ENCODE data around the gene NLGN4X. TPM values are rescaled to one million over a fixed set of nuclear protein-coding genes. Genes with fewer than 3 reads are reported as not detected.

Gene NLGN4X
- total RNA-seq, 1 donor = not detected

DNA sequence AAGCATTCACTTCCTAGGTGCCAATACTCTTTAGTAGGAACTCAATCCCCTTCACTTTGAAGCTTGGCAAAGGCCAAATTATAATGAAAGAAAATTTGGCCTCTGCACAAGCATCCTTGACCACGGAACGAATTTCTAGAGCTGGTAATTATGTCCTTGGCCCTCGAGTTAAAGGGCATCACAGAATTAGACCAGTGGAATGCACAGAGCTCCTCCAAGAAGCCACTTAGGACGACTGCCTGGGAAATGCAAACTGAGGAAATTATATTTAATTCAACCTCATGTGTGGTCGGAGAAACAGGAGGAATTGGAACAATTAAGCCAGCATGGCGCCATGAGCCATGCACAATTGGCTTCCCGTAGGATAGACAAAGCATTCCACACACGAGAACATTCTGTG lies 59.3 kb downstream of the NLGN4X start:
- no peak overlapping the region for H3K4me3 ChIP-seq (ENCODE audit: low read depth, low read length)
- TF ChIP-seq, protein P1, sequence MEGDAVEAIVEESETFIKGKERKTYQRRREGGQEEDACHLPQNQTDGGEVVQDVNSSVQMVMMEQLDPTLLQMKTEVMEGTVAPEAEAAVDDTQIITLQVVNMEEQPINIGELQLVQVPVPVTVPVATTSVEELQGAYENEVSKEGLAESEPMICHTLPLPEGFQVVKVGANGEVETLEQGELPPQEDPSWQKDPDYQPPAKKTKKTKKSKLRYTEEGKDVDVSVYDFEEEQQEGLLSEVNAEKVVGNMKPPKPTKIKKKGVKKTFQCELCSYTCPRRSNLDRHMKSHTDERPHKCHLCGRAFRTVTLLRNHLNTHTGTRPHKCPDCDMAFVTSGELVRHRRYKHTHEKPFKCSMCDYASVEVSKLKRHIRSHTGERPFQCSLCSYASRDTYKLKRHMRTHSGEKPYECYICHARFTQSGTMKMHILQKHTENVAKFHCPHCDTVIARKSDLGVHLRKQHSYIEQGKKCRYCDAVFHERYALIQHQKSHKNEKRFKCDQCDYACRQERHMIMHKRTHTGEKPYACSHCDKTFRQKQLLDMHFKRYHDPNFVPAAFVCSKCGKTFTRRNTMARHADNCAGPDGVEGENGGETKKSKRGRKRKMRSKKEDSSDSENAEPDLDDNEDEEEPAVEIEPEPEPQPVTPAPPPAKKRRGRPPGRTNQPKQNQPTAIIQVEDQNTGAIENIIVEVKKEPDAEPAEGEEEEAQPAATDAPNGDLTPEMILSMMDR (IDR thresholded peaks at IDR 0.05; ENCODE audit: insufficient read depth, low read length) = no peak

GRCh38 chrX:6163721-6164120 lies 64.9 kb downstream of the NLGN4X start:
- no peak for DNase-seq (ENCODE audit: low read depth)
- H3K4me3 ChIP-seq (ENCODE audit: low read depth, low read length) = no peak overlapping the region
- TF ChIP-seq, protein P1 (IDR thresholded peaks at IDR 0.05; ENCODE audit: insufficient read depth, low read length) = no peak

More for the DNA sequence above, 59.3 kb downstream of the NLGN4X start:
- DNase-seq (ENCODE audit: low read depth) = no peak

DNA sequence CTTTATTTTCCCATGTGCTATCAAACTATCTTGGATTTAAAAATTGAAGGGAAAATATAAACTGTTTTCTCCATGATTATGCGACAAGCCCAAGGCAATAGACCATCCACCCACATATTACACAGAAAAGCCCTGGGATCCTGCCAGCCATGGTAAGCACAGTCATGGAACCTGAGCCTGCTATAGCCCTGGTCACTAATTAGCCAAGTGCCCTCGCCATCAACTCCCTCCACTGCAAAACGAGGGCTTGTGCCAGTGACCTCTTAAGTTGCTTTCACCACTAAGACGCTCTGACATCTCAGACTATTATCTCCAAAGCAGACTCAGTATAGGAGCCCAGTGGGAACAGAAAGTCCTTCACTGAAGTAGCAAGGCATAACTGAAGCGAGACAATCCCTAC lies 69.2 kb downstream of the NLGN4X start:
- no peak overlapping the region for H3K4me3 ChIP-seq (ENCODE audit: low read depth, low read length)
- no peak for DNase-seq (ENCODE audit: low read depth)
- TF ChIP-seq, protein P1 (IDR thresholded peaks at IDR 0.05; ENCODE audit: insufficient read depth, low read length) = no peak

GRCh38 chrX:6151971-6152370 lies 76.7 kb downstream of the NLGN4X start:
- no peak overlapping the region for H3K4me3 ChIP-seq (ENCODE audit: low read depth, low read length)
- TF ChIP-seq, protein P1 (IDR thresholded peaks at IDR 0.05; ENCODE audit: insufficient read depth, low read length) = no peak
- no peak for DNase-seq (ENCODE audit: low read depth)

DNA sequence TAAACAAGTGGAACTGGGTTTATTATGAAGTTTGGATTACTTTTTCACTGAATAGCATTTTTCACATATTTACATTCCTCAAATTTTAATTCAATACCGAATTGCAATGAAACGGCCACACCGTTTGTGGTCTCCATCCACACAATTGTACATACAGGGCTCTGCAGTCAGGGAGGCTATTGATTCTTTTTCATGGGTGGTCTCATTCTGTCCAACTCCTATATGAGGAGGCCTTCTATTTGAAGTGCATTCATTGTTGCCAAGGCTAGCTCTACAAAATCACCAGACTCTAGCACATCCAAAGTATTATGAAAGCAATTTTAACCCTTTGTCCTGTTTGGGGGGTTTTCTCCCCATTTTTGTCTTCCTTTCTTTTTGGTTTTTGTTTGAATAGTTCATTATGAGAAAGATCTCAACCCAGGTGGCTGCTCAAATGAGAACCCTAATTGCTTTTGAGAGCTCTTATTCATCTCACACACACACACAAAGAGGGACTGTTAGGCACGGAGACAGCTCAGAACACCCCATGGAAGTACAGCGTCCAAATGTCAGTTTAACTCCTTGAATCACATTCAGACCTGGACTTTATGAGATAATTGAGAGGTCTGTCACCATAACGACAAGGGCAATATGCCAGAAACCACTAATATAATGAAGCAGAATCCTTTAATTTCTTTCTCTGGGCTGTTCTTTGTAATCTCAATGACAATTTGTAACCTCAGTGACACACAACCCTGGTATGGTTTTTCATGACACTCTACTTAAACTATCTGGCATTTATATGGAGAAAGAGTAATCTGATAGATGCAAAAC lies 79.4 kb downstream of the NLGN4X start:
- TF ChIP-seq, protein P1 (IDR thresholded peaks at IDR 0.05; ENCODE audit: insufficient read depth, low read length) = no peak
- no peak overlapping the region for H3K4me3 ChIP-seq (ENCODE audit: low read depth, low read length)
- DNase-seq (ENCODE audit: low read depth) = no peak

- DNase-seq (ENCODE audit: low read depth) = no peak
- TF ChIP-seq, protein P1 (IDR thresholded peaks at IDR 0.05; ENCODE audit: insufficient read depth, low read length) = no peak
- H3K4me3 ChIP-seq (ENCODE audit: low read depth, low read length) = no peak overlapping the region
Measured at GRCh38 chrX:6134255-6134654, 94.4 kb downstream of the NLGN4X start.
